HFFc6 (cell line): ENCODE measurements around the gene RPS6KA1. TPM values are rescaled to one million over a fixed set of nuclear protein-coding genes. Genes with fewer than 3 reads are reported as not detected.
"Not testable (repeated sequence)": the region's sequence is repeated elsewhere in the genome, so short reads cannot be mapped to it uniquely, and the experiment has no call there.

Experiments
- DNase-seq: peaks from one replicate; pipeline ENCODE4 v3.0.0-alpha.2; 2018
- H3K27ac Mint-ChIP-seq: 2 replicates; pipeline ENCODE4 v1.8.0; 2020; ENCODE audit warnings: mild to moderate bottlenecking, mixed read lengths
- H3K27me3 Mint-ChIP-seq: 2 replicates; pipeline ENCODE4 v1.8.0; 2021; ENCODE audit warnings: mild to moderate bottlenecking, moderate library complexity, mixed read lengths; ENCODE audit not compliant: insufficient read depth
- H3K36me3 Mint-ChIP-seq: 2 replicates; pipeline ENCODE4 v1.8.0; 2021; ENCODE audit warnings: low read depth, mixed read lengths
- H3K4me1 Mint-ChIP-seq: 2 replicates; pipeline ENCODE4 v1.8.0; 2020; ENCODE audit warnings: low read depth, mixed read lengths
- H3K4me3 Mint-ChIP-seq: 2 replicates; pipeline ENCODE4 v1.8.0; 2020; ENCODE audit warnings: mild to moderate bottlenecking, moderate library complexity, mixed read lengths
- H3K9me3 Mint-ChIP-seq: 2 replicates; pipeline ENCODE4 v1.8.0; 2020; ENCODE audit warnings: mild to moderate bottlenecking, mixed read lengths
- CTCF ChIP-seq: fragments of 200-600 bp; sonication (generic); IDR thresholded peaks from 2 replicates; pipeline ENCODE4 v1.5.0; 2021; ENCODE audit warnings: antibody characterized with exemption, mild to moderate bottlenecking
- total RNA-seq, 6 experiments: library from RNA; stranded (reverse); fragmentation: NEBNext Ultra II Directional; extraction: Animal tissue kit (Norgen Biotek cat#: 25700); gene quantifications; 2 replicates in 1 of 6; 3 replicates in 5 of 6; pipeline ENCODE4 v1.2.3, GENCODE V29; 2021

Gene RPS6KA1
- total RNA-seq, 6 experiments from 2014 or later = 1.5 to 2.6 (median 1.7) TPM

DNA sequence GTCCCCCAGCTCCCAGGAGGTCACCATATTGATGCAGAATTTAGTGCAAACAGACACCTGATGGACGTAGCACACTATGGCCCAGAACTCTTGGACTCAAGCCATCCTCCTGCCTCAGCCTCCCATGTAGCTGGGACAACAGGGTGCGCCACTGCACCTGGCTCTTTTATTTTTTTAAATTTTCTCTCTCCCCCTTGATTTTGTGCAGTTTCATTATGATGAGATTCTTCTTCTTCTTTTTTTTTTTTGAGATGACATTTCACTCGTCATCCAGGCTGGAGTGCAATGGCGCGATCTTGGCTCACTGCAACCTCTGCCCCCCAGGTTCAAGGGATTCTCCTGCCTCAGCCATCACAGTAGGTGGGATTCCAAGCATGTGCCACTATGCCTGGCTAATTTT lies 63.8 kb downstream of the RPS6KA1 start:
- DNase-seq = no peak
- Mint-ChIP-seq H3K27ac (no peak overlapping the region), H3K36me3 (peaks cover 5% of the 10 kb centered on the region; the same call in 1 of the 2 replicates), H3K9me3 (peaks cover 7% of the 10 kb centered on the region), H3K27me3 (peaks cover 4% of the 10 kb centered on the region), H3K4me1 (0 out of 2 replicates have a peak, but pooled peaks cover 4% of the 10 kb centered on the region), H3K4me3 (no peak overlapping the region)
- no peak for TF ChIP-seq CTCF

- H3K27me3 Mint-ChIP-seq, H3K4me3 Mint-ChIP-seq, H3K9me3 Mint-ChIP-seq, H3K27ac Mint-ChIP-seq, DNase-seq, H3K4me1 Mint-ChIP-seq, H3K36me3 Mint-ChIP-seq: not testable (repeated sequence)
Measured at GRCh38 chr1:26594593-26594992, 65.0 kb downstream of the RPS6KA1 start.

DNA sequence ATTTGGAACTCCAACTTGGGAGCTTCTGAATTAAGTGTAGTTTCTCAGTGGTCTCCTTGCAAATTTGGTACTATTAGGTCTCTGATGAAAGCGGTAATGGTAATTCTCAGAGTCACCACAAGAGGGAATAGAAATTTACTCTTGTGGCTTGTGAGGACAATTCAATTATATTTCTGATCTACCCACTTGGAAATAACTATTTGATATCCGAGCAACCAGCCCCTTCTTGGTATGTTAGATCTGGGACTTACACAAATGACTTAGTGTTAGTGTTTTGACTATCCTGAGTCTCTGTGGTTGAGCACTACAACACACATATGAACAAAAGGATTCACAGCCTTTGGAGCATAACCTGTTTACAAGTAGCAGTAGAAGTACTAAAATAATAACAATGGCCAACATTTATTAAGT lies 68.1 kb downstream of the RPS6KA1 start:
- H3K4me3 Mint-ChIP-seq = no peak overlapping the region
- no peaks in the 10 kb centered on the region for H3K9me3 Mint-ChIP-seq
- H3K27ac Mint-ChIP-seq = no peak overlapping the region
- peak; percentile 86 for TF ChIP-seq CTCF
- DNase-seq = peak; percentile 53
- peaks cover 14% of the 10 kb centered on the region for H3K4me1 Mint-ChIP-seq
- no peaks in the 10 kb centered on the region for H3K36me3 Mint-ChIP-seq
- peaks cover 2% of the 10 kb centered on the region; the same call in 1 of the 2 replicates for H3K27me3 Mint-ChIP-seq

DNA sequence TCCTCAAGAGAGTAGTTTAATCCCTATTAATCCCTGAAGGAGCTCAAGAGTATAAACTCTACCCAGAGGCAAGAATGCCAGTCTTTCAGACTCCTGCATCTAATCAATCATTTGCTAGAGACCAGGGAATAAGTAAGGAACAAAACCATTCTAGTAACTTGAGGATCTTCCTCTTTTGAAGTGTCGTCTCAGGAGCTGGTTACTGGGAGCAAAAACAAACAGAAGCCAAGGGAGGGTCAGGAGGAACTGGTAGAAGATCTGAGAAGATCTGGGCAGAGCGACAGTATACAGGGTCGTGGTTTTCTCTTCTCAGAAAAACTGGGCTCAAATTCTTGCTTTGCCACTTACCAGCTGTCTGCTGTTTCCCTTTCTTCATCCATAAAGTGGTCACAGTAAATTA lies 69.3 kb downstream of the RPS6KA1 start:
- no peak for DNase-seq
- Mint-ChIP-seq H3K4me1 (peaks cover 19% of the 10 kb centered on the region), H3K27me3 (peaks cover 2% of the 10 kb centered on the region; the same call in 1 of the 2 replicates), H3K4me3 (peak overlapping the region; percentile 26; the same call in 1 of the 2 replicates), H3K36me3 (no peaks in the 10 kb centered on the region), H3K27ac (no peak overlapping the region), H3K9me3 (no peaks in the 10 kb centered on the region)
- TF ChIP-seq CTCF = no peak

DNA sequence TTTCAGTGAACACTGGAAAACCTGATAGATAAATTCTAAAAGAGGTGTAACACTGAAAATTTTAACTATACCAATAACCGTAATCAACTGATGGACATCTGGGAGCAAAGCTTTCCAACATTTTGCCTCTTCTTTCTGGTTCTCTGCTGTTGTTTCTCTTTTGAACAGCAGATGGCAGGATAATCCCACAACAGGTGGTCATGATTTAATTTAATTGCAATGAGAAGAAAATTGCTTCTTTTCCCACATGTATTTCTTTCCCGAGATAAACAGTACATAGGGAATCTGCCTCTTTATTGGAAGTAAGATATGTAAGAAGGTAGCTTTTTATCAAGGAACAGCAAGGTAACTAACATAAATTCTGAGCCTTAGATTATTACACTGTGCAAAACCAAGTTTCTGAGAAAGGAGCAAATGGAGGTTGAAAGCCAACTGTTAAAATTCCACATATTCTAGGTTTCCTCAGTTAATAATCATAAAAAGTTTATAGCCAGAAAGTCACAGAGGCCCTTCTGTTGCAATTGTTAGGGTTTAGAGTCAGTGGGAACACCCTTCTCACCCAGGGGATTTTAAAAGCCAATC lies 72.9 kb downstream of the RPS6KA1 start:
- no peaks in the 10 kb centered on the region for H3K36me3 Mint-ChIP-seq
- H3K9me3 Mint-ChIP-seq = no peaks in the 10 kb centered on the region
- H3K4me1 Mint-ChIP-seq = peaks cover 18% of the 10 kb centered on the region

More for the DNA sequence above, 72.9 kb downstream of the RPS6KA1 start:
- peak; percentile 95 for TF ChIP-seq CTCF
- no peak overlapping the region for H3K4me3 Mint-ChIP-seq
- peak; percentile 71 for DNase-seq
- no peak overlapping the region for H3K27ac Mint-ChIP-seq
- no peaks in the 10 kb centered on the region for H3K27me3 Mint-ChIP-seq
